Right lobe of liver (tissue), 4 donors: ENCODE data around the gene CACNA2D4.

Source experiments
- CTCF ChIP-seq, 4 donors: fragments of 200-600 bp in 3 of 4; fragments of 450-650 bp in 1 of 4; IDR thresholded peaks; one replicate each; pipeline versions ENCODE4 v1.5.1 to v1.8.0; 2016 to 2022; ENCODE audit warnings: antibody characterized with exemption in 4 of 4, mild to moderate bottlenecking in 2 of 4
- POLR2A ChIP-seq: fragments of 450-650 bp; IDR thresholded peaks from one replicate; pipeline ENCODE4 v1.6.1; 2017; ENCODE audit warnings: antibody characterized with exemption, mild to moderate bottlenecking
- donor health status: DM: no; HTN: no; CAD: no.
- donor health status: DM: no; HTN: no; CAD: no.
- donor health status: DM: no; HTN: yes; CAD: no.

- TF ChIP-seq POLR2A (no peak), CTCF (IDR thresholded peaks at IDR 0.05) (no peak)
These were observed 124.8 kb downstream of the CACNA2D4 start for GRCh38 chr12:1793426-1794210.
